Measurements from ENCODE around the gene CAMKMT. TPM values are rescaled to one million over a fixed set of nuclear protein-coding genes. Genes with fewer than 3 reads are reported as not detected.

The CAMKMT gene
- total RNA-seq, 1 experiment from 2014 or later, result 17.4 TPM

DNA sequence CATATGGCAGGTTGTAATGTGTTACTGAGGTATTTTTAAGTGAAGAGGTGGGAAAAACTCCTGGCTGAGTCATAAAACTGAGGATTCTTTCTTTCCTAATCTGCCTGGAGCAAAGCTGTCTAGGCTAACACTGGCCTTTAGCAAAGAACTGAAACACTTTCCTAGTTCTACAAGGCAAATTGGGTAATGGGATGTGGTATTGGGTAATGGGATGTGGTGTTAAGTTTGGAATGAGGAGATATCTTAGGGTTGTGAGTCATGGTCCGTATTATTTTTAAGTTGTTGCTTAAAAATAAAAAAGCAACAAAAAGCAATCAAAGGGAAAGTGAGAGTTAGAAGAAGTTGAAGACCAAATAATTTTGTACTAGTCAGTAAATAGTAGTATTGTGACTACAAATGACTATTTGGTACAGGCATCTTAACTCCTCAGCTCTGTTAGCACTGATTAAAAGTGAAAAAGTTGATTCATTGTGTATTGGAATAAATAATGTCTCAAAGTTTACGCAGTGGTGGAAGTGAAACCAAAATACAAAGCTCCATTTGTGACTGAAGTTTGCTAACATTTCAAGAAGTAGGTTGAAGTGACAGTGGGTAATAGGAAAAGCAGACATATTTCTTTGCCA lies 216.8 kb downstream of the CAMKMT start:
- 100% methylated on average over 1 of the region's 2 CpGs for WGBS (ENCODE audit: extremely low coverage, insufficient read length, low lambda C conversion rate)
- no peak for DNase-seq

More for the DNA sequence above, 216.8 kb downstream of the CAMKMT start:
- Histone ChIP-seq H3K4ac (ENCODE audit: low read depth, low read length) (no peak overlapping the region), H3K4me2 (ENCODE audit: insufficient read depth, insufficient read length, low read length) (no peak overlapping the region), H3K79me1 (ENCODE audit: insufficient read depth, low read depth, low read length, poor library complexity, severe bottlenecking) (no peaks in the 10 kb centered on the region), H4K8ac (replicated peaks; ENCODE audit: insufficient read length, low read depth, low read length) (no peak overlapping the region), H2BK5ac (ENCODE audit: insufficient read length, low read length) (no peak overlapping the region), H3K23me2 (ENCODE audit: insufficient read length, low read depth, low read length, poor library complexity, severe bottlenecking) (no peaks in the 10 kb centered on the region), H4K91ac (ENCODE audit: insufficient read length, low read depth, low read length) (no peak overlapping the region), H3K14ac (ENCODE audit: insufficient read depth, low read length) (no peak overlapping the region), H2BK120ac (ENCODE audit: low read depth, low read length, poor library complexity, severe bottlenecking) (no peak overlapping the region), H3K9me3 (ENCODE audit: control insufficient read depth, low read depth, low read length) (no peaks in the 10 kb centered on the region), H3T11ph (ENCODE audit: low read length) (no peak overlapping the region), H3K9ac (ENCODE audit: extremely low read depth, insufficient read length, low read length) (no peak overlapping the region), H3K4me1 (ENCODE audit: insufficient read depth, low read length) (no peaks in the 10 kb centered on the region; the same call in 1 of the 2 replicates), H4K20me1 (ENCODE audit: control insufficient read depth, insufficient read depth, insufficient read length) (no peaks in the 10 kb centered on the region), H2BK20ac (ENCODE audit: low read depth, low read length, poor library complexity, severe bottlenecking) (no peak overlapping the region), H3K27ac (ENCODE audit: insufficient read length, low read depth, low read length) (no peak overlapping the region), H2AK5ac (ENCODE audit: insufficient read length, low read length) (no peak overlapping the region), H3K18ac (ENCODE audit: insufficient read length, low read depth, low read length) (no peak overlapping the region), H2AFZ (ENCODE audit: low read length) (no peak overlapping the region), H3K27me3 (ENCODE audit: insufficient read depth, low read length) (no peaks in the 10 kb centered on the region), H2BK12ac (ENCODE audit: insufficient read length, low read depth, low read length) (no peak overlapping the region), H3K79me2 (ENCODE audit: insufficient read depth, low read length) (no peaks in the 10 kb centered on the region), H3K23ac (ENCODE audit: insufficient read length, low read depth, low read length) (no peak overlapping the region), H4K5ac (ENCODE audit: insufficient read length, low read depth, low read length) (no peak overlapping the region), H2BK15ac (ENCODE audit: low read depth, low read length) (no peak overlapping the region), H3K56ac (ENCODE audit: insufficient read length, low read depth, low read length) (no peak overlapping the region)
- Mint-ChIP-seq H3K4me1 (peaks cover 11% of the 10 kb centered on the region in 2 experiments), H3K4me3 (no peak overlapping the region), H3K27me3 (ENCODE audit: low read depth) (no peaks in the 10 kb centered on the region), H3K9me3 (no peaks in the 10 kb centered on the region), H3K36me3 (ENCODE audit: insufficient read depth in 1 of 3, low read depth in 3 of 3) (no peaks in the 10 kb centered on the region), H3K27ac (no peak overlapping the region)
- TF ChIP-seq, protein P1, sequence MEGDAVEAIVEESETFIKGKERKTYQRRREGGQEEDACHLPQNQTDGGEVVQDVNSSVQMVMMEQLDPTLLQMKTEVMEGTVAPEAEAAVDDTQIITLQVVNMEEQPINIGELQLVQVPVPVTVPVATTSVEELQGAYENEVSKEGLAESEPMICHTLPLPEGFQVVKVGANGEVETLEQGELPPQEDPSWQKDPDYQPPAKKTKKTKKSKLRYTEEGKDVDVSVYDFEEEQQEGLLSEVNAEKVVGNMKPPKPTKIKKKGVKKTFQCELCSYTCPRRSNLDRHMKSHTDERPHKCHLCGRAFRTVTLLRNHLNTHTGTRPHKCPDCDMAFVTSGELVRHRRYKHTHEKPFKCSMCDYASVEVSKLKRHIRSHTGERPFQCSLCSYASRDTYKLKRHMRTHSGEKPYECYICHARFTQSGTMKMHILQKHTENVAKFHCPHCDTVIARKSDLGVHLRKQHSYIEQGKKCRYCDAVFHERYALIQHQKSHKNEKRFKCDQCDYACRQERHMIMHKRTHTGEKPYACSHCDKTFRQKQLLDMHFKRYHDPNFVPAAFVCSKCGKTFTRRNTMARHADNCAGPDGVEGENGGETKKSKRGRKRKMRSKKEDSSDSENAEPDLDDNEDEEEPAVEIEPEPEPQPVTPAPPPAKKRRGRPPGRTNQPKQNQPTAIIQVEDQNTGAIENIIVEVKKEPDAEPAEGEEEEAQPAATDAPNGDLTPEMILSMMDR (conservative IDR thresholded peaks at IDR 0.05), result no peak

Measured in H9 (cell line).